OCI-LY3 (cell line): ENCODE measurements around the gene EHF.

ENCODE experiments used
- EZH2phosphoT487 ChIP-seq: fragments of 200-600 bp; shearing (Covaris generic); IDR thresholded peaks from 2 replicates; pipeline ENCODE4 v1.6.1; 2018; ENCODE audit warnings: antibody characterized with exemption, mixed run types, low read depth
- TF ChIP-seq, protein P1 (sequence below): fragments of 200-600, 300-600 bp; sonication (generic); IDR thresholded peaks from 2 replicates; pipeline ENCODE4 v1.5.1; 2014; ENCODE audit warnings: antibody characterized with exemption, low read length, low read depth

DNA sequence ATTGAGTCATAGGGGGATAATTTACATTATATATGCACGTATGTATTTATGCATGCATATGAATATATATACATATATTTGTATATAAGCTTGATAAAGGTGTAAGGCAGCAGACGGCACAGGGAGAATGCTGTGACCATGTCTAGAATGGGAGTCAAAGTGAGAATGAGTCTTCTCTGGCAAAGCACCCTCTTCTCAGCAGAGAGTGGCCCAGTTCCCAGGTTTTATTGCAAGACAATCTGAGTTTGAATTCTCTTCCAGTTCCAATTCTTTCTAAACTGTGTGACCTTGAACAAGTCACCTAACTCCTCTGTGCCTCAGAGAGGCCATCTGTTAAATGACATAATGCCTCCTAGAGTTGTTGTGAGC is 13.8 kb downstream of the EHF start:
- no peak for TF ChIP-seq EZH2phosphoT487
- TF ChIP-seq, protein P1, sequence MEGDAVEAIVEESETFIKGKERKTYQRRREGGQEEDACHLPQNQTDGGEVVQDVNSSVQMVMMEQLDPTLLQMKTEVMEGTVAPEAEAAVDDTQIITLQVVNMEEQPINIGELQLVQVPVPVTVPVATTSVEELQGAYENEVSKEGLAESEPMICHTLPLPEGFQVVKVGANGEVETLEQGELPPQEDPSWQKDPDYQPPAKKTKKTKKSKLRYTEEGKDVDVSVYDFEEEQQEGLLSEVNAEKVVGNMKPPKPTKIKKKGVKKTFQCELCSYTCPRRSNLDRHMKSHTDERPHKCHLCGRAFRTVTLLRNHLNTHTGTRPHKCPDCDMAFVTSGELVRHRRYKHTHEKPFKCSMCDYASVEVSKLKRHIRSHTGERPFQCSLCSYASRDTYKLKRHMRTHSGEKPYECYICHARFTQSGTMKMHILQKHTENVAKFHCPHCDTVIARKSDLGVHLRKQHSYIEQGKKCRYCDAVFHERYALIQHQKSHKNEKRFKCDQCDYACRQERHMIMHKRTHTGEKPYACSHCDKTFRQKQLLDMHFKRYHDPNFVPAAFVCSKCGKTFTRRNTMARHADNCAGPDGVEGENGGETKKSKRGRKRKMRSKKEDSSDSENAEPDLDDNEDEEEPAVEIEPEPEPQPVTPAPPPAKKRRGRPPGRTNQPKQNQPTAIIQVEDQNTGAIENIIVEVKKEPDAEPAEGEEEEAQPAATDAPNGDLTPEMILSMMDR: no peak
